ENCODE results near the gene ATP2B3.

DNA sequence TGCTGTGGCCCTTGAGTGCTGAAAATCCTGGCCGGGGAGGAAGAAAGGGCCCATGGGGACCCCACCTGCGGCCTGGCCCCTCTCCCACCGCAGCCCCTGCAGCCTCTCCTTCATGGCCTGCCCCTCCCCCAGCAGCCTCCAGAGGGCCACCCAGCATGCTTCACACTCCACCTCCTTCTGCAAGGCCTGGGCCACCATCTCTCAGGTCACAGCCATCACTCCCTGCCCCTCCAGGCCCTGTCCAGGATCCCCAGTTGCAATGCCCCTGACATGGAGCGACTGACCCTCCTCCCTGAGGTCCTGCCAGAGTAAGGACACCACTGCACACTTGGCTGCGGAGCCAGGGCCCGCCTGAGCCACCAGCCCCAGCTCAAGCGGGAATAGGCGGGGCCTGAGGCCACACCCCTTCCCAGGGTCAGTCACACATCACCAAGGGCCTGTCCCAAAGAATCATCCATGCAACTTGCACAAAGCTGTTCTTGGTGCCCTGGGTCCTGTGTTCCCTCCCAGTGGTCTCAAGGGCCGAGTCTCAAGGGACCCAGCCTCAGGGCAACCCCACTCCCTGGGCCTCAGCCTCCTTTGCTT, 48.6 kb downstream of the ATP2B3 start:
- TF ChIP-seq, protein P1, sequence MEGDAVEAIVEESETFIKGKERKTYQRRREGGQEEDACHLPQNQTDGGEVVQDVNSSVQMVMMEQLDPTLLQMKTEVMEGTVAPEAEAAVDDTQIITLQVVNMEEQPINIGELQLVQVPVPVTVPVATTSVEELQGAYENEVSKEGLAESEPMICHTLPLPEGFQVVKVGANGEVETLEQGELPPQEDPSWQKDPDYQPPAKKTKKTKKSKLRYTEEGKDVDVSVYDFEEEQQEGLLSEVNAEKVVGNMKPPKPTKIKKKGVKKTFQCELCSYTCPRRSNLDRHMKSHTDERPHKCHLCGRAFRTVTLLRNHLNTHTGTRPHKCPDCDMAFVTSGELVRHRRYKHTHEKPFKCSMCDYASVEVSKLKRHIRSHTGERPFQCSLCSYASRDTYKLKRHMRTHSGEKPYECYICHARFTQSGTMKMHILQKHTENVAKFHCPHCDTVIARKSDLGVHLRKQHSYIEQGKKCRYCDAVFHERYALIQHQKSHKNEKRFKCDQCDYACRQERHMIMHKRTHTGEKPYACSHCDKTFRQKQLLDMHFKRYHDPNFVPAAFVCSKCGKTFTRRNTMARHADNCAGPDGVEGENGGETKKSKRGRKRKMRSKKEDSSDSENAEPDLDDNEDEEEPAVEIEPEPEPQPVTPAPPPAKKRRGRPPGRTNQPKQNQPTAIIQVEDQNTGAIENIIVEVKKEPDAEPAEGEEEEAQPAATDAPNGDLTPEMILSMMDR (IDR thresholded peaks at IDR 0.05 in 4 of 5, conservative IDR thresholded peaks at IDR 0.05 in 1 of 5) = no peak
- no peak for TF ChIP-seq POLR2A (IDR thresholded peaks at IDR 0.05)
